NCI-H2081 treated with DMSO at 0.1 percent for 48 hours (cell line): ENCODE data around the gene DDX24.

Experiments used
- DNase-seq: peaks from one replicate; lab custom pipeline; 2025; lab: John Stamatoyannopoulos, UW

The DDX24 gene

GRCh38 chr14:94048691-94049624 is 32.0 kb downstream of the DDX24 start:
- DNase-seq, result peak; percentile 27

GRCh38 chr14:94047581-94047980 is 33.4 kb downstream of the DDX24 start:
- no peak for DNase-seq

GRCh38 chr14:94046696-94047250 is 34.2 kb downstream of the DDX24 start:
- DNase-seq, result no peak

- DNase-seq, result no peak
Observed at GRCh38 chr14:94045563-94046345, 35.2 kb downstream of the DDX24 start.

- DNase-seq, result no peak
Observed at GRCh38 chr14:94045101-94045500, 35.9 kb downstream of the DDX24 start.

- no peak for DNase-seq
Observed at GRCh38 chr14:94044476-94045091, 36.4 kb downstream of the DDX24 start.

- DNase-seq, result no peak
Observed at GRCh38 chr14:94043756-94044475, 37.1 kb downstream of the DDX24 start.

GRCh38 chr14:94043111-94043755 is 37.8 kb downstream of the DDX24 start:
- DNase-seq, result no peak

GRCh38 chr14:94042433-94043091 is 38.4 kb downstream of the DDX24 start:
- DNase-seq, result no peak

GRCh38 chr14:94041551-94042346 is 39.3 kb downstream of the DDX24 start:
- DNase-seq, result no peak

GRCh38 chr14:94040796-94041195 is 40.2 kb downstream of the DDX24 start:
- DNase-seq, result no peak

- no peak for DNase-seq
Observed at GRCh38 chr14:94040247-94040646, 40.8 kb downstream of the DDX24 start.

GRCh38 chr14:94038921-94039629 is 41.9 kb downstream of the DDX24 start:
- DNase-seq, result no peak

GRCh38 chr14:94038510-94038909 is 42.5 kb downstream of the DDX24 start:
- DNase-seq, result no peak

GRCh38 chr14:94037954-94038353 is 43.0 kb downstream of the DDX24 start:
- DNase-seq, result no peak

GRCh38 chr14:94036313-94037167 is 44.5 kb downstream of the DDX24 start:
- DNase-seq, result no peak

GRCh38 chr14:94034886-94035285 is 46.1 kb downstream of the DDX24 start:
- no peak for DNase-seq

GRCh38 chr14:94031883-94032279 is 49.1 kb downstream of the DDX24 start:
- no peak for DNase-seq
